Prostate gland (tissue), 2 donors: ENCODE measurements around the gene HEG1.

Experiments used
- CTCF ChIP-seq, 4 experiments: fragments of 200-600 bp in 2 of 4; fragments of 450-650 bp in 2 of 4; sonication (generic) in 2 of 4; IDR thresholded peaks; 1 replicate in 3 of 4; 2 replicates in 1 of 4; pipeline ENCODE4 v1.5.1; 2016 to 2019; ENCODE audit warnings: antibody characterized with exemption in 4 of 4, mild to moderate bottlenecking in 2 of 4, moderate library complexity in 2 of 4
- POLR2A ChIP-seq: fragments of 450-650 bp; IDR thresholded peaks from one replicate; pipeline ENCODE4 v1.6.1; 2016; ENCODE audit warnings: antibody characterized with exemption, mild to moderate bottlenecking
- POLR2AphosphoS5 ChIP-seq: sonication (generic); formaldehyde crosslinking; IDR thresholded peaks from one replicate; pipeline ENCODE4 v1.6.1; 2017; ENCODE audit warnings: antibody characterized with exemption

- no peak for TF ChIP-seq POLR2A
- TF ChIP-seq POLR2AphosphoS5 = no peak
- no peak for TF ChIP-seq CTCF (IDR thresholded peaks at IDR 0.05)
These were observed 105.8 kb downstream of the HEG1 start for GRCh38 chr3:124950026-124950425.
